HepG2 (cell line): Measurements from ENCODE around the gene ZBTB7B. TPM values are rescaled to one million over a fixed set of nuclear protein-coding genes. Genes with fewer than 3 reads are reported as not detected.

Source experiments
- ARID5B ChIP-seq: IDR thresholded peaks from 2 replicates; pipeline ENCODE4 v1.4.0; 2020; ENCODE audit warnings: mild to moderate bottlenecking, missing genetic modification reagents
- HDAC2 ChIP-seq: sonication (generic); formaldehyde crosslinking; IDR thresholded peaks from 2 replicates; pipeline ENCODE4 v1.4.0; 2020; ENCODE audit warnings: missing genetic modification reagents
- MXD4 ChIP-seq: IDR thresholded peaks from 2 replicates; pipeline ENCODE4 v1.6.1; 2016; ENCODE audit warnings: mild to moderate bottlenecking, missing biosample characterization, missing genetic modification reagents
- NCOA1 ChIP-seq: sonication (generic); formaldehyde crosslinking; IDR thresholded peaks from 2 replicates; pipeline ENCODE4 v1.9.0; 2021; ENCODE audit warnings: missing genetic modification reagents
- NFE2 ChIP-seq: sonication (generic); formaldehyde crosslinking; IDR thresholded peaks from 2 replicates; pipeline ENCODE4 v1.4.0; 2020; ENCODE audit warnings: missing genetic modification reagents
- NFKBIZ ChIP-seq: IDR thresholded peaks from 2 replicates; pipeline ENCODE4 v1.6.1; 2018; ENCODE audit warnings: missing genetic modification reagents, missing compliant biosample characterization
- PAF1 ChIP-seq: IDR thresholded peaks from 2 replicates; pipeline ENCODE4 v1.6.1; 2016; ENCODE audit warnings: missing genetic modification reagents, missing compliant biosample characterization
- PAXIP1 ChIP-seq: sonication (generic); formaldehyde crosslinking; conservative IDR thresholded peaks from 2 replicates; pipeline ENCODE4 v1.4.0; 2020; ENCODE audit warnings: mild to moderate bottlenecking, missing genetic modification reagents, moderate library complexity
- SNAPC2 ChIP-seq: sonication (generic); formaldehyde crosslinking; IDR thresholded peaks from 2 replicates; pipeline ENCODE4 v1.8.1; 2022; ENCODE audit warnings: mild to moderate bottlenecking, missing genetic modification reagents
- ZC3H13 ChIP-seq: sonication (generic); formaldehyde crosslinking; IDR thresholded peaks from 2 replicates; pipeline ENCODE4 v1.8.1; 2023; ENCODE audit warnings: mild to moderate bottlenecking, missing genetic modification reagents, moderate library complexity
- ZFX ChIP-seq: sonication (generic); formaldehyde crosslinking; IDR thresholded peaks from 2 replicates; pipeline ENCODE4 v1.4.0; 2020; ENCODE audit warnings: mild to moderate bottlenecking, low read depth, missing genetic modification reagents, moderate library complexity
- ZMYM3 ChIP-seq: sonication (generic); formaldehyde crosslinking; IDR thresholded peaks from 2 replicates; pipeline ENCODE4 v1.5.1; 2020; ENCODE audit warnings: mild to moderate bottlenecking, missing genetic modification reagents
- ZNF20 ChIP-seq: sonication (generic); formaldehyde crosslinking; IDR thresholded peaks from 2 replicates; pipeline ENCODE4 v1.4.0; 2020; ENCODE audit warnings: mild to moderate bottlenecking, moderate library complexity, missing genetic modification reagents
- ZNF263 ChIP-seq: sonication (generic); formaldehyde crosslinking; IDR thresholded peaks from 2 replicates; pipeline ENCODE4 v1.4.0; 2020; ENCODE audit warnings: missing genetic modification reagents
- ZNF44 ChIP-seq: sonication (generic); formaldehyde crosslinking; IDR thresholded peaks from 2 replicates; pipeline ENCODE4 v1.5.1; 2020; ENCODE audit warnings: mild to moderate bottlenecking, missing genetic modification reagents
- ZNF687 ChIP-seq: sonication (generic); formaldehyde crosslinking; IDR thresholded peaks from 2 replicates; pipeline ENCODE4 v1.5.1; 2020; ENCODE audit warnings: mild to moderate bottlenecking, missing genetic modification reagents, moderate library complexity
- ZNF749 ChIP-seq: sonication (generic); formaldehyde crosslinking; IDR thresholded peaks from 2 replicates; pipeline ENCODE4 v1.8.0; 2022; ENCODE audit warnings: mild to moderate bottlenecking, missing genetic modification reagents, moderate library complexity, borderline replicate concordance
- polyA plus RNA-seq, 8 experiments: library from polyadenylated mRNA; depleted of rRNA in 3 of 8; stranded (reverse) in 7 of 8; unstranded in 1 of 8; fragments of >200 nt; fragmentation: Illumina TruSeq in 4 of 8; extraction: Trizol in 4 of 8; gene quantifications; 2 replicates each; pipeline versions ENCODE4 v1.2.1 to v1.2.3, GENCODE V29; 2011 to 2016; ENCODE audit warnings: low read depth in 4 of 8, missing spikeins in 1 of 8, mixed read lengths in 1 of 8; ENCODE audit not compliant: insufficient read depth in 1 of 8
- total RNA-seq, 5 experiments: library from RNA; depleted of rRNA; stranded (reverse); fragments of >200 nt; fragmentation: Illumina TruSeq; extraction: Trizol; gene quantifications; 2 replicates each; pipeline ENCODE4 v1.2.3, GENCODE V29; 2016; ENCODE audit warnings: low read depth in 1 of 5
- TF ChIP-seq, protein P1 (sequence below): sonication (generic); formaldehyde crosslinking; IDR thresholded peaks from 2 replicates; pipeline ENCODE4 v1.4.0; 2020; ENCODE audit warnings: missing genetic modification reagents

The ZBTB7B gene
- total and polyA plus RNA-seq, 2 of the 13 experiments (the other 11 are each of a cell fraction or from before 2014, with no cell fraction given): 15.5 to 17.5 TPM

DNA sequence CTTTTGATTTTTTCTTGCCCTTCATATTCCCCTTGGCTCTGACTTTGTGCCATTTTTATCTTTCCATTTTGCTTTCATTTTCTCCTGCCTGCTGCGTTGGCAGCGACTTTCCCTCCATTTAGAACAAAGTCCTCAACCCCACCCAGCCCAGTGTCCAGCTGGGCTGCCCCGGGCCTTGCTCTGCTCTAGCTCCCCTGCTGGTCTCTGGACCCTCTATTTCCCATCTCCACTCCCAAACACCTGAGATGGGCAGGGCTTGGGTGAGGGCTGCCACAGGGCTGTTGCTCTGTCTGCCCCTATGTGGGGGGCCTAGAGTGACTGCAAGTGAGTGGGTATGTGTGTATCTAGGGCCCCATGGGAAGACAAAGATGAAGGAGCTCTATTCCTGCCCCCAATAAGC is 41.2 kb downstream of the ZBTB7B start (continued):
- TF ChIP-seq ZNF263 (CRISPR knock-in tag): no peak
- TF ChIP-seq, protein P1, sequence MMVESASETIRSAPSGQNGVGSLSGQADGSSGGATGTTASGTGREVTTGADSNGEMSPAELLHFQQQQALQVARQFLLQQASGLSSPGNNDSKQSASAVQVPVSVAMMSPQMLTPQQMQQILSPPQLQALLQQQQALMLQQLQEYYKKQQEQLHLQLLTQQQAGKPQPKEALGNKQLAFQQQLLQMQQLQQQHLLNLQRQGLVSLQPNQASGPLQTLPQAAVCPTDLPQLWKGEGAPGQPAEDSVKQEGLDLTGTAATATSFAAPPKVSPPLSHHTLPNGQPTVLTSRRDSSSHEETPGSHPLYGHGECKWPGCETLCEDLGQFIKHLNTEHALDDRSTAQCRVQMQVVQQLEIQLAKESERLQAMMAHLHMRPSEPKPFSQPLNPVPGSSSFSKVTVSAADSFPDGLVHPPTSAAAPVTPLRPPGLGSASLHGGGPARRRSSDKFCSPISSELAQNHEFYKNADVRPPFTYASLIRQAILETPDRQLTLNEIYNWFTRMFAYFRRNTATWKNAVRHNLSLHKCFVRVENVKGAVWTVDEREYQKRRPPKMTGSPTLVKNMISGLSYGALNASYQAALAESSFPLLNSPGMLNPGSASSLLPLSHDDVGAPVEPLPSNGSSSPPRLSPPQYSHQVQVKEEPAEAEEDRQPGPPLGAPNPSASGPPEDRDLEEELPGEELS (CRISPR knock-in tag): no peak
- no peak for TF ChIP-seq SNAPC2
- no peak; the same call in 1 of the 2 replicates for TF ChIP-seq ZNF687 (CRISPR knock-in tag)
- TF ChIP-seq MXD4 (CRISPR knock-in tag): no peak
- peak; percentile 27; the same call in 1 of the 2 replicates for TF ChIP-seq HDAC2 (CRISPR knock-in tag)
- TF ChIP-seq ZNF44 (CRISPR knock-in tag): no peak
- no peak for TF ChIP-seq ARID5B
- TF ChIP-seq PAXIP1 (CRISPR knock-in tag): peak; percentile 33; the same call in 1 of the 2 replicates
- no peak for TF ChIP-seq ZC3H13 (CRISPR knock-in tag)
- no peak for TF ChIP-seq PAF1 (CRISPR knock-in tag)
- peak; percentile 43; the same call in 1 of the 2 replicates for TF ChIP-seq ZFX
- no peak for TF ChIP-seq NFKBIZ (CRISPR knock-in tag)
- peak; percentile 53; the same call in 1 of the 2 replicates for TF ChIP-seq ZMYM3 (CRISPR knock-in tag)
- no peak for TF ChIP-seq ZNF749 (CRISPR knock-in tag)
- TF ChIP-seq NFE2 (CRISPR knock-in tag): no peak
- no peak for TF ChIP-seq ZNF20
- 0 out of 2 replicates have a peak, but pooled peaks have one; percentile 28 for TF ChIP-seq NCOA1
